HG03066 (cell line): ENCODE measurements around the gene SLC38A8.

ENCODE experiments used
- ATAC-seq: cut with Tn5 transposase; IDR thresholded peaks from one replicate; pipeline ENCODE4 v1.9.1; 2021; ENCODE audit warnings: low read depth; ENCODE audit not compliant: unreplicated experiment

The SLC38A8 gene

DNA sequence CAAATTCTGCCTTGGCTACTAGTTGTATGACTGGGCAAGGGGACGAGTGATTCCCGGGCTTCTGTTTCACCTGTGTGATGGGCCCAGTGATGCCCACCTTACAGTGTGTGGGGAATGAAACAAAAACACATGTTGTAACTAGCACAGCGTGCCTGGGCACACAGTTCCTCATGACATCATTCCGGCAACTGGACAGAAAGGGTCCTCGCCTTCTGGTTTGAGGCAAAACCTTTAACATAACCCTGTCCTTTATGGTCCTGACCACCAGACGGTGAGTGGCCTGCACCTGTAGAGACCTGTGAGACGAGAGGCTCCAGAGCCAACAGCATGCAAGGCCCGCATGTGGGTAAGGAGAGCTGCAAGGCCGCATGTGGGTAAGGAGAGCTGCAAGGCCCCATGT, 7.7 kb upstream of the SLC38A8 start:
- no peak for ATAC-seq

DNA sequence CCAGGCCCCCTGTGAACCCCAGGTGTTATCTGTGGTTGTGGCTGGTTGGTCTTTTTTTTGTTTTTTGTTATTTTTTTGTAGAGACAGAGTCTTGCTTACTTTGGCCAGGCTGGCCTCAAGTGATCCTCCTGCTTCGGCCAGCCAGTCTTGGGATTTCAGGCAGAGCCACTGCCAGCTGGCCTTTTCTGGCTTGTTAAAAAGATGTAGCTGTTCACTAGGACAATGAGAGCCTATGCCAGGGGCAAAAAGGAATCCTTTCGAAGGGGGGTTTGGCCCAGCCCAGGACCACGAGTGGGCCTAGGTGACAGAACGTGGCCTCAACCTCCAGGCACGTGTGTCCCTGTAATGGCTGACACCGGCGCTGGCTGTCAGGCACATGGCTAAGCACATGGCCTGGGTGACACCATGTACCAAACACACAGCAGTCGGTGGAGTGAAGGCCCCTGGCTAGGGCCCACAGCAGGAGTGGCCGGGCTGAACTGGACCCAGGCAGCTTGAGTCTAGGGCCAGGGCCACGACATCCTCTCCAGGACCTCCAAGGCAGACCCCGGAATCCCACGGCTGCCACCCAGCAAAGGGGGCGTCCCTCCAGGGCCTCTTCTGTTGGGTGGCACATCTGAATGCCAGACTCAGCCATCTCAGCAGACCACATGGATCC, 6.9 kb upstream of the SLC38A8 start:
- no peak for ATAC-seq

DNA sequence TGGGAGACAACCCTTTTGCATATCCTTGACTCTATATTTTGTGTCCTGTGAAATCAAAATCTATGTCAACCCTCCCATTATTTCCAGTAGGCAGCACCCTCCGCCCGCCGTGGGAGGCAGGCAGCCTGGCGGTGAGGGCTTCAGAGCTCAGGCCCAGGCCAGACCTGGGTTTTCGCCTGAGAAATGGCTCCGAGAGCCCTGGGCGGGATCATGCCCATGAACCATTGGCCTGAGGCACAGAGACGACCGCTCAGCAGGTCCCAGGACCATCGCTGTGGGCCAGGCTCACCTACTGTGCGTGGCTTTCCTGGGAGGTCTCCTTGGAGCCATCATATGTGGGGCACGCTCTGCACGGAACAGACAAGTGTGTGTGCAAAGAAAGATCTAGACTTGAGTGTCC, 6.3 kb upstream of the SLC38A8 start:
- no peak for ATAC-seq

DNA sequence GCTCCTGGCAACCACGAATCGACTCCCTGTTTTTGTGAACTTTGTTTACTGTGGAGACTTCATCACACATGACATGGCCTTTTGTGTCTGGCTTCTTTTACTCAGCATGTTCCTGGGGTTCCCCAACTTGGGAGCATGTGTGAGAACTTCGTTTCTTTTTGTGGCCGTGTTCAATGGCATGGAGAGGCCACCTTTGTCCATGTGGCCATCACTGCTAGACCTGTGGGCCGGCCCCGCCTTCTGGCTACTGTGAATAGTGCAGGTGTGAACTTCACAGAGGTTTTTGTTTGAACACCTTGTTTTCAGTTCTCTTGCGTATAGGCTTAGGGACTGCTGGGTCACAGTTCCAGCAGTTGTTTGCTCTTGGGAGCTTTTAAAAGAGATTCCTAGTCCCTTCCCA, 5.7 kb upstream of the SLC38A8 start:
- no peak for ATAC-seq

DNA sequence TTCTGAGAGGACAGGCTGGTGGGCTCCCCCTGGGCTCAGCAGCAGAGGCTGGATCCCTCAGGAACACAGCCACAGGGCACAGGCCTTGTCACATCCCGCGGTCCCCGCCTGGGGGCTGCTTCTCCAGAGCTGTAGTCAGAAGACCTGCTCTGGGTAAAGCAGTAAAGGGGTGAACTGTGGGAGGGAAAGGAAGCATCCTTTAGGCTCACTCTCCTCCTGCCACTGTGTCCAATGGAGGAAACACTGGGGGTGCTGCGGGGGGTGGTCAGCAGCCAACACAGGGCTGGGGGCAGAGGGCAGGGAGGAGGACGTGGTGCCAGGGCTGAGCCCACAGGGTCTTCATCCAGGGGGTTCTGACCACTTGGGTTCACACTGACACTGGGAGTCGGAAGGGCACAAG, 5.0 kb upstream of the SLC38A8 start:
- no peak for ATAC-seq

DNA sequence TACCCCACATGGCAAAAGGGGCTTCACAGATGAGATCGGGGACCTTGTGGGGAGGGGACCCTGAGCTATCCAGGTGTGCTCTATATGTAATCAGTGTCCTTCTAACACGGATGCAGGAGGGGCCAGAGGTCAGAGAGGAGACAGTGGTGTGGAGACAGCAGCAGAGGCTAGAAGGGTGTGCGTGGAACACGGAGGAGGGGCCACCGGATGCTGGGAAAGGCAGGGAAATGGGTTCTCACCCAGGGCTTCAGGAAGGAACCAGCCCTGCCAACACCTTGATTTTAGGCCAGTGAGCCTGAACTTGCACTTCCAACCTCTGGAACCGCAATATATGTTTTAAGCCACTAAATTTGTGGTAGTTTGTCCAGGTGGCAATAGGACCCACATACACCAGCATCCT, 4.6 kb upstream of the SLC38A8 start:
- no peak for ATAC-seq

DNA sequence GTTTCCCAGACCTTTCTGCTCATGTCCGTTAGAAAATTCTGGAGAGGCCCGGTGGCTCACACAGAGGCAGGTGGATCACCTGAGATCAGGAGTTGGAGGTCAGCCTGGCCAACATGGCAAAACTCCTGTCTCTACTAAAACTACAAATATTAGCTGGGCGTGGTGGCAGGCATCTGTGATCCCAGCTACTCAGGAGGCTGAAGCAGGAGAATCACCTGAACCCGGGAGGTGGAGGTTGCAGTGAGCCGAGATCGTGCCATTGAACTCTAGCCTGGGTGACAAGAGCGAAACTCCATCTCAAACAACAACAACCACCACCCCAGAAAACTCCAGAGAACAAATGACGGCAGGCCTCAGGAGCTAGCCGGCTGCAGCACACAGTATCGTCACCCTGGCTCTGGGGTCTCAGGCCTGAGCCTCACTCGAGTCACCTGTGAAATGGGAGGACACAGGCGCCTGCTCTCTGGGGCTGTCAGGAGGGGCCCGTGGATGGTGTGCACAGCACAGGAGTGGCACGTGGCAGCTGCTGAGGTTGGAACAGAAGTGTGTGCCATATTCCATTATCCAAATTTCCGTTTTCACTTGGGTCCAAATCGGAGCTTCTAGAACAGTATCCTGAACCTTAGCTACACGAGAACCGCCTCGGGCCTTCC, 3.3 kb upstream of the SLC38A8 start:
- ATAC-seq = no peak

DNA sequence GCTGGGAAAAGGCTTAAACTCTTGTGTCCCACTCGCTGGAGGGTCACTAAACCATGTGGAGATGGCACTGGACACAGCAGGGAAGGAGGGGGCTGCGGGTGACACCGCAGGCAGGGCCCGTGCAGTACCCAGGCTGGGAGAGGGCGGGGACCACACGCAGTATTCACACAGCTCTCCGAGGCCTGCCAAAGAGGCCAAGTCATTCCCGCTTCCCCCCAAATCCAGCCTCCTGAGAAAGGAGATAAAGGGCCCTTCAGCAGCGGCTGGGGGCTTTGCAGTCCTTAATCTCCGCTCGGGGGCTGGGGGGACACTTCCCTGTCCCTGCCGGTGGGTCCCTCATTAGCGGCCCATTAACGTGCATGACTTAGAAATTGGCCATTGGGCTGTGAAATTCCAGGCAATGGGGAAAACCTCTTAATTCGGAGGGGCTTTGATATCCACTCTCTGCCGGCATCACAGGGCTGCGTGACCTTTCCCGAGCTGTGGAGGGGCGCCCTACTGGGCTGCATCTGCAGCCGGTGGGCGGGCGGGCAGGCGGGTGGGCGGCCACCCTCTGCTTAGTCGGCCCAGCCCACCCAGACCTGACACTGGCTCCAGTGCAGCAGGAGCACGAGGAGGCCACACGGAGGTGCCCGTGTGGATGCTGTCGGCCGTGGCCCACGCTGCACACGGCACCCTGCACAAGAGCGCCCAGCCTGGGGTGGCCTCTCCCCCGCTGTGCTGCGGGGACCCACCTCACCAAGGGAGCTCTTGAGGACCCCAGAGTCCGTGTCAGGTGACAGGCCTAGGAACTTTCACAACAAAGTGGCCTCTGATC, 2.6 kb upstream of the SLC38A8 start:
- ATAC-seq = no peak

DNA sequence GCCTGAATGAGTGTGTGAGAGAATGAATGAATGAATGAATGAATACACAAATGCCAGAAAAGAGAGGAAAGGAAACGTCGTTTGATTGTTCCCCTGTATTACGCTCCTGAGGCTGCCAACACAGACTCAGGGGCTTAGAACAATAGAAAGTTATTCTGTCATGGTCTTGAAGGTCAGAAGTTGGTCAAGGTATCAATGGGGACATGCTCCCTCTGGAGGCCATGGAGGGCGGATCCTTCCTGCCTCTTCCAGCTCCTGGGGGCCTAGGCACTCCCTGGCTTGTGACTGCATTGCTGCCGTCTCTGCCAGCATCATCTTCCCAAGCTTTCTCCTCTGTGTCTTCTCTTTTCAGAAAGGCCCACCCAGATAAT, 1.5 kb upstream of the SLC38A8 start:
- ATAC-seq = no peak

DNA sequence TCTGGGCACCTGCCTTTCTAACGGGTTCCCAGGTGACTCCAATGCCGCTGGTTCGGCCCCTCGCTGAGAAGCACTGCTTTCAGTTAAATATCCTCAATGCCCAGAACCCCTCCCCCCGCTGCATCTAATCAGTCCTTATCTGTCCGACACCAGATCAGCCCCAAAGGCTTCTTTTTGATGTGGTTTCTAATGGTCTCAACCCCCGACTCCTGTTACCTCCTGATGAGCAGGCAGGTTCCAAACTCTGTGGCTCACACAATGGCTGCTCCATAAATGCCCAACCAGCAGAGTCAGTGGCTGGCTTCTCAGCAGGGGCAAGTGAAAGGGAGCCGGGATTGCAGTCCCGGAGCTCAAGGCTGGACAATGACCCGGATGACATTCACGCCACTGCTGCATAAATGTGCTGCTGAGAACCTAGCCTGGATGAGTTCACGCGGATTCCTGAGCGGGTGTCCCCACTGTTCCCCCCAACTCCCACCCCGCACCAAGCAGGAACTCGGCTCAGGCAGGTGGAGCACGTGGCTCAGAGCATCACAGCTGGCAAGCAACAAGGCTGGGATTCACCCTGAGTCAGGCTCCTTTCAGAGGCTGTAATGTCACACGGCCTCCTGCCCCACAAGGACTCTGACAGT, 1.0 kb upstream of the SLC38A8 start:
- no peak for ATAC-seq

DNA sequence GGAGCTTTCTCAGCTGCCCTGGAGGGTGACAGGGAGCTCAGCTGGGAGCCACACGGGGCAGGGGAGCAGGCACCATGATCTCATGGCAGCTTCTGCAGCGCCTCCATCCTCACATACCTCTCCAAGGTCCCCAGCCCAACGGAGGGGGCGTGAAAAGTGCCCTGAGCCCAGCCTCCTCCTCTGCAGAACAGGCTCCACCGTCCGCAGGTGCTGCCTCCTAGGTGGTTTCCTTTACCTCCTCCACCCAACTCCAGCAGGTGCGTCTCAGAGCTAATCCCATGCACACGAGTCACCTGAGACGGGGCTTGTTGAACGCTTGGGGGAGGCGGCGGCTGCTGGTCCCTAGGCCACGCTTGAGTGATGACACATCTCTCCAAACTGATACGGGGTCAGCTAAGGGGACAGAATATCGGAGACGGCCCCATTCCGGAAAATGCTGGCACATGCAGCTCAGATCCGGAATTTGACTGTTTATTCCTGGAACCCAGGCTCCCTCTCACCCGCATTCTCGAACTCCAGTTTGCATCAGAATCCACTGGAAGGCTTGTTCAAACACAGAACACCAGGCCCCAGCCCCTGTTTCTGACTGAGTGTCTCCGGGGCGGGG, 387 bp upstream of the SLC38A8 start:
- no peak for ATAC-seq

DNA sequence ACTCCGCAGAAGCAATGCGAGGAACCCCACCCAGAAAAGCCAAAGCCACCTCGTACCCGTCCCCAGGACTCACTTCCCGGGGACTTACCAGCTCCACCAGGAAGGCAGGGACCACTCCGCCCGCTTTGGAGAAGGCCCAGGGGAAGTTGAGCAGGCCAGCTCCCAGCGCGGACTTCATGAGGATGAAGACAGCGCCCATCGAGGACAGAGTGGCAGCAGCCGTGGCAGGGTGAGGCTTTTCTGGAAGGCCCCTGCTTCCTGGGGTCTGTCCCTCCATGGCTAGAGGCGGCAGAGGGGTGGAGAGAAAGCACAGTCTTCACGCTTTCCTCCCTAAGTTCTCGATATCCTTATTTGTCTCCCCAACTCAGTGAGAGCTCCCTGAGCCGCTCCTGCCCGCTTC, 714 bp downstream of the SLC38A8 start:
- ATAC-seq = no peak

DNA sequence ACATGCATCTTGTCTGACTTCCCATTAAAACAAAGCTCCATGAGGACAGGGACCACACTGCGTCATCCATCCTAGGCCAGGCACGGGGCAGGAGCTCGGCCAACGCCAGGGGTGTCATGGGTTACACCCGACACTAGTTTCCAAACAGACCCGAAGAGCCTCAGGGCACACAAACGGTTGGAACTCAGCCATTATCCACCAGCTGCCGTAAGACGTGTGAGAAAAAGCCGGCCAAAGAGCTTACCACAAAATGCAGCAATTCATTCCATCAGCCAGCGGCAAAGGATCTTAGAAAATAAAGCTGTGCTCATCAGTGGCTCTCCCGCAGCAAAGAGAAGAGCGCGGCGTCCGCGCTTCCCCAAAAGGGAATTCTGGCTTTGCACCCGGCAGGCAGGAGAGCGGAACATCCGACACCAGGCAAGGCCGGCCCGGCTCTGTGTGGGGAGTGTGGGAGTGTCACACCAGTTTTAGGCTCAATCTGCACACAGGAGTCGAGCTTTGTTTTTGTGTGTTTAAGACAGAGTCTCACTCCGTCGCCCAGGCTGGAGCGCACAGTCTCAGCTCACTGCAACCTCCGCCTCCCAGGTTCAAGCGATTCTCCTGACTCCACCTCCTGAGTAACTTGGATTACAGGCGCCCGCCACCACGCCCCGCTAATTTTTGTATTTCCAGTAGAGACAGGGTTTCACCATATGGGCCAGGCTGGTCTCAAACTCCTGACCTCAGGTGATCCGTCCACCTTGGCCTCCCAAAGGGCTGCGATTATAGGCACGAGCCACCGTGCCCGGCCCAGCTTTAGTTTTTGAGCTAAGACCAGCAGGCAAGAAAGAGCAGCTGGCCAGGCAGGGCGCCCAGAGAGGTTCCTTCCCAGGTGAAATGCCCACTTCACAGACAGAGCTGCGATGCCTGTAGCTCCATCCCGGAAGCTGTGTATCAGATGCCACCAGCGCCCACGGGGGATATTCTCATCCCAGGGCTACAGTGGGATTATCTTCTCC, 1.5 kb downstream of the SLC38A8 start:
- no peak for ATAC-seq

DNA sequence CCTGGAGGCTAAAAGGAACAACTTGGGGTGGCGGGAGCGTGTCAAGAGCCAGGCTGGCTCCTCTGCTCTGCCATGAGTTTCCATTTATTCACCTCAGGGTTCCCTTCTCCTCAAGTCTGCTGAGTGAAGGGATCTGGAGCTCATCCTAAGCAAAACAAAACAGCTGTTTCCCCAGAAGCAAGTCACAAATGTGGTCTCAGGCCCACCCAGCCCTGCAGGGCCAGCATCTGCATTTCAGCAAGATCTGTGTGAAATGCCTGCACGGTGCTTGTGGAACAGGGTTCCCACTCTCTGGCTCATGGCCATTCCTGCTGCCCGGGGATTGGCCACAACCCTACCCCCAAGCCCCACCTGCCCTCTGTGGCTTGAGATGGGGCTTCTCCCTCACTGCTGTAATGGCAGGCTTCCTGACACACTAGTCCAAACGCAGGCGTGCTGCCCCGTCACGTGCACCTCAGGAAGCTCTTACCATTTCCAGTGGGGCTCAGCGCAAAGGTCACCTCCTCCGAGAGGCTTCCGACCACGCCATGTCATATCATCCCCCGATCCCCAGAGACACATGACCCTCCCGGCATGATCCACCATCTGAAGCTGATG, 2.3 kb downstream of the SLC38A8 start:
- no peak for ATAC-seq

DNA sequence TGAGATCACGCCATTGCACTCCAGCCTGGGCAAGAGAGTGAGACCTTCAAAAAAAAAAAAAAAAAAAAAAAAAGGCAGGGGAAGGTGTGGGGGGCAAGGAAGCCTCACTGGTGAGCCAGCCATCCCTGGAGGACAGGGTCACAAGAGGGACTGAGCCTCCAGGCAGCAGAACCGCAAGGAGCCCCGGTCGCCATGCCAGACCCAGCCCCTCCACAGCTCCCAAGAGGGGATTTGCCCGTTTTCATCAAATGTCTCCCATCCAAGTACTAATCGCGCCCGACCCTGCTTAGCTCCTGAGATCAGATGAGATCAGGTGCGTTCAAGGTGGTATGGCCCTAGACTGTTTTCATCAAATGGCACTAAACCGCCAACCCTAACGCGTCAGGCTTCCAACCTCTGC, 2.9 kb downstream of the SLC38A8 start:
- ATAC-seq = no peak

DNA sequence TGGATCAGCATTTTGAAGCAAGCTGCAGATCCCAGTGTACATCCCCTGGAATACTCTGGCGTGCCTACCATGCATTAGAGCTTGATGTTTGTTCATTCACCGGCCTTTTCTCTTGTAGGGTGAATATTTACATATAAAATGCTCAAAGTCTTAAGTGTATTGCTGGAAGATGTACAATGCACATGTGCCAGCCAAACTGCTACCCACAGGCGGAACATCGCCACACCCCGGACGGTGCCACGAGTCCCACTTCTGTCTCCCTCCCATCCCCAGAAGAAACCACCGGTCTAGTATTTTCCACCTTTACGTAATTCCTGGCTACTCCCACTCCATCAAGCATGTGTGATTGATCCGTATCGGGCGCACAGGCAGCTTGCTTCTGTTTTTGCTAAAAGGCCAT, 4.1 kb downstream of the SLC38A8 start:
- no peak for ATAC-seq

DNA sequence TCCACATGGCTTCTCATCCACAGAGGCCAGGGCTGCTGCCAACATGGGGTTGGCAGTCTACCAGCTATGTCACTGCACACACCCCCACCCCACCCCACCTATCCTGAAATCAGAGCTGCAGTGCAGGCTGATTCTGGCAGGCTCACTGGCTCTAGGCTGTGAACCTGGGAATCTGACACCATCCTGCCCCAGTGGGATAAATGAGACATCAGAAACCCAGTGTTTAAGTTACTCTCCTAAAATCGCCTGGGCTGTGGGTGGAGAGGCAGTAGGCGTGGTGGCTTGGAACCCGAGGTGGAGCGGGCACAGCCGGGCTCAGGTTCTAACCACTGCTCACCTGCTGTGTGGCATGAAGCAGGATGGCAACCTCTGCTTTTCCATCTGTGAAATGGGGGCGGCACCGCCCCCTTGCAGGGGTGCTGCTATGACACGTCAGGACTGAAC, 5.6 kb downstream of the SLC38A8 start:
- ATAC-seq = no peak

DNA sequence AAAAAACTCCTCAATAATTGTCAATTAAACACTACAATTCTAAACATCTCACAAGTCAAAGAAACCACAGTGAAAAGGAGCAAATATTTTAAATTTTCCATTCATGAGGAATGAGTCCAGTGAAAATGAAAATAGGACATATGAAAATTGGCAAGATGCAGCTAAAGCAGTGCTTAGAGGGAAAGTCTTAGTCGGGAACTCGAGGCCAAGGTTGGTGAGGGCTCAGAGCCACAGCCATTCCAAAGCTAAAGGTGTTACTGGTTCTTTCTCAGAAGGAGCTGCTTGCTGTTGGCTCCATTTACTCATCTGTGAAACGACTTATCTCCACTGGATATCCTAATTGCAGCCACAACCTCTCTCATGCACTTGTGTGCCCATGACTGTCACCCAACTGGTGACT, 6.5 kb downstream of the SLC38A8 start:
- ATAC-seq = no peak

DNA sequence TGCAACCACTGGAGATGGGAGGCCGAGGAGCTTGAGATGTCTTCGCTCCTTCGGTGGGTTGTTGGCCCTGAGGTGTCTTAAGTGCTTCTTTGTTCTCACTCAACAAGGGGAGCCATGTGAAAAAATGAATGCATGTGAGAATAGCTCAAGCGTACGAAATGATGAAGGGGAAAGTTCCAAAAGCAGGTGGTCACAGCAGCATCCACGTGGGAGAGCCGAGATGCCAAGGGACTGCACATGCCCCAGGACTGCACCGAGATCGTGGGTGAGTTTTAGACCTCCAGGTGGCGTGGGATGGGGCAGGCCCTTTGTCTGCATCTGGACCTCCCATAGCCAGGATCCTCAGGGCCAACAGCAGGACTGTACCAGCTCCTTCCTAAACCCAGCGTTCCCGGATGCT, 8.1 kb downstream of the SLC38A8 start:
- no peak for ATAC-seq
